Embryonic facial prominence (tissue), 1 donor: ENCODE results near the gene NPC1L1.
"Not testable (repeated sequence)": the region's sequence is repeated elsewhere in the genome, so short reads cannot be mapped to it uniquely, and the experiment has no call there.

Experiments used
- DNase-seq: peaks from one replicate; pipeline ENCODE4 v3.0.0-alpha.2; 2016; ENCODE audit errors: extremely low spot score

The NPC1L1 gene

DNA sequence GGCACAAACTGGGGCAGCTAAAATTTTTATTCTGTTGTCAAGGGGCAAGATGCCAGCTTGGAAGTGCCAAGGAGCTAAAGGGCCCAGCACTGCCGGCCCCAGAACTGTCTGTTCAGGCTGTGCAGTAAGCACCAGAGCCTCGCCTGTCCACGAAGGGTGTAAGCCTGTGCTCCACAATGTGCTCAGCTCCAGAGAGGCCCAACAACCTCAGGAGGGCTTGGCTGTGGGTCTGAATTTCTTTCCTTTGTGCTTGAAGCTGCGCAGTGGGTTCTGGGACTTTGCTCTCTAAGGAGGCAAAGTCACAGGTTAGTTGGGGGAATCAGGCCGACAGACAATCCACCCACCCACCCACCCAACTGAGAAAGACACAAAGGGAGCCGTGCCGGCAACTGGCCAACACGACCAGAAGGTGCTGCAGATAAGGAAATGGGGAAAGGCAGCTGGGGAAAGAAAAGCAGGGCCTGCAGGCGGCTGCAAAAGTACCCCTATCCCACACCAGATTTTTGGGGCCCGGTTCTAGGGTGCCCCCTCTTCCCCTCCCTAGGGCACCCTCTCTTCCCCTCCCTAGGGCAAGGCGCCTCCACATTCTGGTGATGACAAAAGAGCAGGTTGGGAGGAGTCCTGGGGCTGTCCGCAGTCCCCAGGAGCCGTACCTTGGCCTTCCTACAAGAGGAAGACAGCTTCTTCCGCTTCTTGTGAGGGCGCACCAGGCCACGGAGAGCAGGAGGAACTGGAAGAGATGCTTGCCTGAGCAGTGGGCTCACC lies 24.8 kb upstream of the NPC1L1 start:
- no peak for DNase-seq

DNA sequence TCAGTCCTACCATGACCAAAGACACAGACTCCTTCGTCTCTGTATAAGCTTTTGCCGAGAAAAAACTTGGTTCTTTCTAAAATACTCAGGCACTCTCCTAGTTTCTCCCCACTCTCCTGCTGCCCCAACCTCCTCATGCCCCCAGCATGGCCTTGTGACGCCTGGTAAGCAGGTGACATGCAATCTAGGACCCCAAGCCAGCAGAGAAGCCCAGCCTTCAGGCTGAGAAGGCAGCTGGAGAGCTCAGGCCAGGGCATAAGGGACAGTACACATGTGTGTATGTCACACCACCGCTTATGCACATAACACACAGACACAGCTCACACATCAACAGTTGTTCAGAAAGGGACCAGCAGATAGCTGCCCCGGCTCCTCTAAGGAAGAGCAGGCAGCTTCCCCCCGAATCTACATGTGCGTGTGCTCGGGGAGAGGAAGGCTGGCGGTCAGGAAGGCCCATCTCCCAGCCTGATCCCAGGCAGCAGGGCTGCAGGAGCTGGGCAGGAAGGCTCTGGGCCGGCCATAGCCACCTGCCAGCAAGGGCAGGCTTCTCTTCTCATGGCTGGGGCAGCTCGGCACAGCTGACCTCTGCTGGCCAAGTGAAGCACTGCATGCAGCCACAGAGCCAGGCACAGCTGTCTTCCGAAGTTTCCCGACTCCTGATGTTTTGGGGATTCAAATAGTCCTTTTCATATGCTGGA lies 24.1 kb upstream of the NPC1L1 start:
- no peak for DNase-seq

DNA sequence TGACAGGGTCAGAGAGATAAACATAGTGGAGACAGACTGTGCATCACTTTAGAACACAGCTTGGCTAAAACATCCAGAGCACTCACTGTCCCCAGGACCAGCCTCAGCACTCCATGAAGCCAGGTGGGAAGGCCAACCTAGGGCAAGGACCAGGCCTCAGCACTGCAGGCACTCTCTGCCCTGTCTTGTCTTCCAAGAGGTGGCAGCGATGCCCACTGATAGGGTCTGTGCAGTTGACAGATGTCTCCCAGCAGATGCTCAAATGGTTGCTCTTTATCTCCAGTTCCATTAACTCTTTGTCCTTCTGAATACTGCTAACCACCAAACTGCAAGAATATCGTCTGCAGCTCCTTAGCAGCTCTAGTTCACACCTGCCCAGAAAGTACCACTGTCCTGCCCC lies 23.5 kb upstream of the NPC1L1 start:
- no peak for DNase-seq

DNA sequence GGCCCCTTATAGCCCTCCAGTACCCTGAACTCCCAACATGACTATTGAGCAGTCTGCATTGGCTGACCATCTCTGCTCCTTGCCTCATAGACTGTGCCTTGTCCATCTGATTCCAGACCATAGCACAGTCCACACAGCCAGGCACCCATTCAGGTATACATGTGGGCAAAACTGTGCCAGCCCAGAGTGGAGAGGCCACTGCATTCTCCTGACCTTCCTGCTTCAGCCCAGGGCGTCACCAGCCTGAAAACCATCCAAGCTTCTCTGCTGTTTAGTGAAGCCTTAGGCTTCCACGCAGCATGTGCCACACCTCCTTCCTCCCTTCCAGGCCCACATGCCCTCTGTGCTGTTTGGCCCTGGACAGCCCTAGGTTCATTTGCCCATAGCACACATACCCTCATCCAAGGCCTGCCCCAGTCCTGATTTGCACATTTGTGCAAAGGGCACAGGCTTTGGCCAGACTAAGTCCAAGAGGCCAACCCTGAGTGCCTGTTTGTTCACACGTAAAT lies 22.1 kb upstream of the NPC1L1 start:
- no peak for DNase-seq

DNA sequence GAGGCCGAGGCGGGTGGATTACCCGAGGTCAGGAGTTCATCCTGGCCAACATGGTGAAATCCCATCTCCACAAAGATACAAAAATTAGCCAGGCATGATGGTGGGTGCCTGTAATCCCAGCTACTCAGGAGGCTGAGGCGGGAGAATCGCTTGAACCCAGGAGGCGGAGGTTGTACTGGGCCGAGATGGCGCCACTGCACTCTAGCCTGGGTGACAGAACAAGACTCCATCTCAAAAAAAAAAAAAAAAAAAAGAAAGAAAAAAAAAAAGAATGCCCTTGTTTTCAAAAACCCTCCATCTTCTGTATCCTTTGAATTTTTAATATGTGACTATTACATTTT lies 21.5 kb upstream of the NPC1L1 start:
- not testable (repeated sequence) for DNase-seq

DNA sequence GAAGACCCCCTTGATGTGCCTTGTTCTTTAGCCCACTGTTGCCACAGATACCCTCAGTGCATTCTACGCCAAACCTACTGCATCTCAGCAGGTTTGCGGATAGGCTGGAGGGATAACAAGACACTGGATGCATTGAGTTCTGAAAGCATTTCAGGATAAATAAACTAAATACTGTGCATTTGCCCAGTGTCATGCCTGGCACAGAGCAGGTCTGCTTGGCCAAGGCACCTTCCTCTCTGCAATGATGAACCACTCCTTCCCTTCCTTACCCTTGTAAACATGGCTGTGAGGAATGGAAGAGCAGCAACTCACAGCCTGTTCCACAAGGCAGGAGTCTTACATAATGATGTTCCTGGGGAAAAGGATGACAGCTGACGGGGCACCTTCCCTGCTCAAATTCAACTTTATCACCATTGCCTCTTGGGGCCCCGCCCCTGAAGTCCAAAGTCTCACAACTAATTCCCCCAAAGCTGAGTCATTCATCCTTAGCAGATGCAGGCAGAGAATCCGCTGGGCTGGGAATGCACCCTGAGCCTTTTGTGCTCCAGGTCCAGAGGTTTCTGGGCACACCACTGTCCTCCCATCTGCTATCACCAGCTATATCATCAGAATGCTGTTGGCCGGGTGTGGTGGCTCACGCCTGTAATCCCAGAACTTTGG lies 21.0 kb upstream of the NPC1L1 start:
- no peak for DNase-seq

DNA sequence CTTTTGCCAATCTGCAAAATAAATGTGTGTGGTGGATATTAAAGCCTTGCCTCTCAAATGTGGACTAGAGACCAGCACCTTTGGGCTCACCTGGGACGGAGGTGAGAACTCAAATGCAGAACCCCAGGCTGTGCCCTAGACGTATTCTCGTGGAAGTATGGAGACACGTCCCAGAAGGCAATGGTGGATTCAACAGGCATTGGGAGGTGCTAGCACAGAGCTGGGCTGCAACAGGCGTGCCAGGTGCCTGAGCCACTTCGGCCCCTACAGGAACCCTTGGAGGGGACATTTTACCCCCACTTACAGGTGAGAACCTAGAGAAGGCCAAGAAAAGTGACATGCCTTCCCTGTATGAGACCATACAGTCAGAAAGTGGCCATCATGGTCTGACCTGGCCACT lies 20.4 kb upstream of the NPC1L1 start:
- no peak for DNase-seq

DNA sequence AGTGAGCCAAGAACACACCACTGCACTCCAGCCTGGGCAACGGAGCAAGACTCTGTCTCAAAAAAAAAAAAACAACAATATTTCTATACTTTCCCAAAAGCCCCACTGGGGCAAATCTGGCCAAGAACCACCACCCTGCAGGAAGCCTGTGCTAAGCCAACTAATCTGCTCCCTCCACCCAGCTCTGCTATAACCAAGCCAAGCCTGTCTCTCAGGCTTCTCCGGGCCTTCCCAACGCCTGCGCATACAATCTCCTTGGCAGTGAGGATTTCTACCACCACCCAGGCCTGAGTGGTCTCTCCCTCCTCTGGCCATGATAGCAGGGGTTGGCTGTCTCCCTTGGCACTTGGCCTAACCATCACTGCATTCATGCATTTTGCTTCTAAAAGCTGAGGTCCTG lies 18.4 kb upstream of the NPC1L1 start:
- no peak for DNase-seq

DNA sequence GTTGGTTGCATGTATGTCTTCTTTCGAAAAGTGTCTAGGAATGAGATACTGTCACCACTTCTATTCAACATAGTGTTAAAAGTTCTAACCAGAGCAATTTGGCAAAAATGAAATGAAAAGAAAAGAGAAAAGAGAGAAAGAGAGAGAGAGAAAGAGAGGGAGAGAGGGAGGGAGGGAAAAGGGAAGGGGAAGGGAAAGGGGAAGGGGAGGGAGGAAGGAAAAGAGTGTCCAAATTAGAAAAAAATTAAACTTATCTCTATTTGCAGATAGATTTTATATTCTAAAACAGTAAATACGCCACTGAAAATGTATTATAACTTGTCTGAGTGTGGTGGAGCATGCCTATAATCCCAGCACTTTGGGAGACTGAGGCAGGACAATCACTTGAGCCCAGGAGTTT lies 16.4 kb upstream of the NPC1L1 start:
- DNase-seq = no peak

DNA sequence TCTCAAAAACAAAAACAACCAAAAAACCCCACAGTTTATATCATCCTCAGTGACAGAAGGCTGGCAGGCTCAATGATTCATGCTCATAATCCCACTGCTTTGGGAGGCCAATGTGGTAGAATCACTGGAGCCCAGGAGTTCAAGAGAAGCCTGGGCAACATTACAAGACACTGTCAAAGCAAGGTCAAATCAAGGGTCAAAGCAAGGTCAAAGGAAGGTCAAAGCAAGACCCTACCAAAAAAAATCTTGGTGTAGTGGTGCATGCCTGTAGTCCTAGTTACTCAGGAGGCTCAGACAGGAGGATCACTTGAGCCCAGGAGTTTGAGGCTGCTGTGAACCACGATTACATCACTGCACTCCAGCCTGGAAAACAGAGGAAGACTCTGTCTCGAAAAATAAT lies 14.2 kb upstream of the NPC1L1 start:
- DNase-seq = no peak

DNA sequence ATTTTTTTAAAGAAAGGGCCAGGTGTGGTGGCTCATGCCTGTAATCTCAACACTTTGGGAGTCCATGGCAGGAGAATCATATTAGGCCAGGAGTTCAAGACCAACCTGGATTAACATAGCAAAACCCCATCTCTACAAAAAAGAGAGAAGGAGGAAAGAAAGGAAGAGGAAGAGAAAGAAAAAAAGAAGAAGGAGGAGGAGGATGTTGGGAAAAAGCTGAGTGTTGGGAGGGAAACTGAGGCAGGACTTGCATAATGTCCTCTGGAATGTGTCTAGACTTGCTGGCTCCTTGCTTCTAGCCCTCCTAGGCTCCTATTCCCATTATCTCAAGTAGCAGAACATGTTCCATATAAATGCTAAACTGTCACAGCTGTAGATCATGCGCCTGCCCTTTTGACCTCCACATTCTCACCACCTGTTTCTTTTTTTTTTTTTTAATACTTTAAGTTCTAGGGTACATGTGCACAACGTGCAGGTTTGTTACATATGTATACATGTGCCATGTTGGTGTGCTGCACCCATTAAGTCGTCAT lies 11.4 kb upstream of the NPC1L1 start:
- DNase-seq = not testable (repeated sequence)

DNA sequence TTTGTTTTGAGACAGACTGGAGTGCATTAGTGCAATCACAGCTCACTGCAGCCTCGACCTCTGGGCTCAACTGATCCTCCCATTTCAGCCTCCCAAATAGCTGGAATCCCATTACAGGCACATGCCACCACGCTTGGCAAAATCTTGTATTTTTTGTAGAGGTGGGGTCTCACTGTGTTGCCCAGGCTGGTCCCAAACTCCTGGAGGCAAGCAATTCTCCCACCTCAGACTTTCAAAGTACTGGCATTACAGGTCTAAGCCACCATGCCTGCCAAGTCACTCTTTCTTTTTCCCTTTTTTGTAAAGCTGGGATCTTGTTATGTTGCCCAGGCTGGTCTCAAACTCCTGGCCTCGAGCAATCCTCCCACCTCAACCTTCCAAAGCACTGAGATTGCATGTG lies 8.3 kb upstream of the NPC1L1 start:
- no peak for DNase-seq

DNA sequence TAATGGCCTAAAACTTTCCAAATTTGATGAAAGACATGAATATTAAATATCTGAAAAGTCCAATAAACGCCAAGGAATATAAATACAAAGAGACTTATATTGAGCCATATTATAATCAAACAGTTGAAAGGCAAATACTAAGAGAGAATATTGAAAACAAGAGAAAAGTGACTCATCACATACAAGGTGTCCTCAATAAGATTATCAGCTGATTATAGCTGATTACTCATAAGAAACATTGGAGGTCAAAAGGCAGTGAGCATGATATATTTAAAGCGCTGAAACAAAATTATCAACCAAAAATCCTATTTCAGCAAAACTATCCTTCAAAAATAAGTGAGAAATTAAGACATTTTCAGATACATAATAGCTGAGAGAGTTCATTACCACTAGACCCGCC lies 7.8 kb upstream of the NPC1L1 start:
- no peak for DNase-seq

DNA sequence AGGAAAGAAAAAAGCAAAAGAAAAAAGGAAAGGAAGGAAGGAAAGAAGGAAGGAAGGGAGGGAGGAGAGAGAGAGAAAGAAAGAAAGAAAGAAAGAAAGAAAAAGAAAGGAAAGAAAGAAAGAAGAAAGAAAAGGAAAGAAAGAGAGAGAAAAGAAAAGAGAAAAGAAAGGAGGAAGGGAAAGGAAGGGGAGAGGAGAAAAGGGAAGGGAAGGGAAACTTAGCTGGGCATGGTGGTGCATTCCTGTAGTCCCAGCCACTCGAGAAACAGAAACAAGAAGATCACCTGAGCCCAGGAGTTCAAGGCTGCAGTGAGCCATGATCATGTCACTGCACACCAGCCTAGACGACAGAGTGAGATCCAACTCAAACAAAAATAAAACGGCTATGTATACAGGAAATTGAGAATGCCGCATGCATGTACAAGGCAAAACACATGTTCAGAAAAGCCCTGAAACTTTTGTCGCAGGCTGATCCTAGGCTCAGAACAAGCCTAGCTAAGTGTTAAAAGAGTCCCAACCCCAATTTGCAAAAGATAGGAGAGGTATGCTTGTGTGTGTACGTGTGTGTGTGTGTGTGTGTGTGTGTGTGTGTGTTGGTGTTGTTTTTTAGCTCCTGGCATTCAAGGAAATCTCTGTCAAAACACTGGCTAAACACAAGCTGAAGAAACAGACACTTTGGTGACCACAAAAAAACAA lies 6.6 kb upstream of the NPC1L1 start:
- no peak for DNase-seq

DNA sequence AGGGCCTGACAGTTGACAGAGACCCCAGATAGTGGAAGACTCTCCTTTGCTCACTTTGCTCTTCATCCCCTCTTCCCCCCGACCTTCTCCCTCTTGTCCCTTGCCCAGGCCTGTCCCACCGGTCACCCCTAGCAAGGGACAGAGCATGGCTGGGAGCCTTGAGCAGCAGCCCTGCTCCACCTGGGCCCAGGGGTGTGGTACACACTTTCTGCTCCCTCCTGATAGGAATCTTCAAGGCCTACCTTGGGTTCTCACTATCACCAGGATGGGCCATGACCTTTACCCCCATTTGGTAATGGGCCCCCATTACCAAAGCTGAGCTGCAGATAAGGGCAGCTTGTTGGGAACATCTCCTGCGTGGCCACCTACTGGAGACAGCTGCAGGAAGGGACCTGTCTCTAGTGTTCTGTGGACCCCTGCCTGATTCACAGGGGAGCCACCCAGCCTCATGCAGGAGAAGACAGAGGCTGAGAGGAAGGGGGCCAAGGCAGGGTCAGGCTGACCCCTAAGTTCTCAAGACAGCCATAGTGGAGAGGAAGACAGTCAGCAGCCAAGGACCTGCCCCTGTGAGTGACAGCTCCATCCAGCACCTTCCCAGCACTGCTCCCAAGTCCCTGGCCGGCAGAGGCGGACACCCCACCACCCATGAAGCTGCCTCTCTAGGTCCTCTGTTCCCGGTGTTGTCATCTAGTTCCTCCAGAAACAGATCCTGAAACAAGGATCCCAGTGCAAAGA lies 913 bp upstream of the NPC1L1 start:
- no peak for DNase-seq

DNA sequence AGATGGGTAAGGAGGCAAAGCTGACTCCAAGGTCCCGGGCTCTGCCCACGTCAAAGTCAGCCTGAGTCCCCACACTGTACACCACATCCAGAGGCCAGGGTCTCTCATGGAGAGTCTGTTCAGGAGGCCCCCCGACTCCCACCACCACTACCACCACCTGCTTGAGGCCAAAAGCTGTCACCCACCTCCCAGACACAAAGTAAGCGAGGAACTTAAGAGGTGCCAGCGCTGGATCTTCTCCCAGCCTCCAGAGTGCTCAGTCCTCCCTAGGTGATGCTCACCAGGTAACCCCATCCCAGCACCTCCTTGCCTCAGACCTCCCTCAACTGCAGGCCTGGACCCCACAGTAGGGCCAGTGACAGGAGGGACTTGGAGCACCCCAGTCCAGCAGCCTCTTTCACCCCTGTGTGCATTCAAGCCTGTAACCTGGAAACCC lies 520 bp downstream of the NPC1L1 start:
- DNase-seq = no peak

DNA sequence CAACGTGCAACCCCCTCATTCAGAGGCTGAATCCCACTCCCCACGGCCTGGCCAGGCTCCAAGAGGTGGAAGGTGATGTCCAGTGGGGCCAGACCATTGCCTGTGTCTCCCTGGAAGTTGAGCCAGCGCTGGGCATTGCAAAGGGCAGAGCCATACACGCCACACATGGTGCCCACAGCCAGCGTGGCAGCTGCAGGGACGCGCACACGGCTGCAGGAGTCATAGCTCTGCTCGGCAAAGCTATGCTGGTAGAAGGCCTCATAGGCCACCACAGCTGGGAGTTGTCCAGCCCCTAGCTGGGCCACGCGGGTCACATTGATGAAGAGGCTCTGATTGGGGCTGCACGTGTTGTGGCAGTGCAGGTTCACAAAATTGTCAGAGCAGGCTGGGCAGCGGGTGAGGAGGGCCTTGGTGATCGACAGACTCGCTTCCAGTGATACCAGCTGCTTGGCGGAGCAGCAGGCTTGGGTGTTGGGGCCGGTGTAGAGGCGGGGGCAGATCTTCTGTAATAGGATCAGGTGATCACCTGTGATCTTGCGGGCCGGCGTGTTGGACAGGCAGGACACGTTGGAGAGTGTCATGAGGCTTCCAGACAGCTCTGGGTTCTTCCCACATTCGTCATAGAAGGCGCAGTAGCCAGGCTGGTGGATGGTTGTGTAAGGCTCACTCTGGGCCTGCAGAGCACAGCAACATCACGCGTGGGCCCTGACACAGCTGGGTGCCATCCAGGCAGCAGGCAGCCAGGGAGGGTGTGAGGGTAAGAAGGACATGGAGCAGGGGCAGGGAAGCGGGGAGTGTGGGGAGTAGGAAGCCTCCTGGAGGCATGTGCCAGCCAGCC lies 1.2 kb downstream of the NPC1L1 start:
- DNase-seq = no peak

DNA sequence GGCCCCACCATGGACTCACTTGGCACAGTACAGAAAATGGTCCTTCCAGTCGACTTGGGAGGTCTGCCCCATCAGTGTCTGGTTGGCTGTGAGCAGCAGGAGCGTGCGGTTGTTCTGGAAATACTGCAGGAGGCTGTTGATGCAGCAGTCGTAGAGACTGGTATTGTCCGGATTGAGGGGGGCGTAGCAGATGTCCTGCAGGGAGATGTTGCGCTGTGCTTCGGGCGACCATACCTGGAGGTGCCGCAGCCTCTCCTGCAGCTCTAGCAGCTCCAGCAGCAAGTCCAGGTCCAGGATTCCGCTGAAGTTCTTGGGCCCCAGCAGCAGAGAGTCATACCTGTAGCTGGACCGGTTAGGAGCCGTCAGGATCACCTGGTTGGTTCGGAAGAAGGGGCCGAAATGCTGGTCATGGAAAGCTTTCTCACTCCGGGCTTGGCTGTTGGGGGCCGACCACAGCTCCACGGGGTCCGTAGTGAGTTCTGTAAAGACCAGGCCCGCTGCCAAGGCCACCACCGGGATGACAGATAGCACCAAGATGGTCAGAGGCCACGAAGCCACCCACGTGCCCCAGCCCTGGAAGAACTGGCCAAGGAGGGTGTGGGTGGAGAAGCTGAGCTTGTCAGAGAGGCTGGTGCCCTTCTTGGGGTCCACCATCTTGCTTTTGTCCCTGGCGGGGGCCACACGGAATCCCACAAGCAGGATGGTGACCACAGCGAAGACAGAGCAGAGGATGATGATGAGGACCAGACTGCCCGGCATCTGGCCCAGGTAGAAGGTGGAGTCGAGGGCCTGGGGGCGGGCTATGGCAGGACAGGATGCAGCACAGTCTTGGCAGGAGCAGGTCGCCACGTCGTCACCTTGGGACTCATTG lies 2.1 kb downstream of the NPC1L1 start:
- DNase-seq = no peak

DNA sequence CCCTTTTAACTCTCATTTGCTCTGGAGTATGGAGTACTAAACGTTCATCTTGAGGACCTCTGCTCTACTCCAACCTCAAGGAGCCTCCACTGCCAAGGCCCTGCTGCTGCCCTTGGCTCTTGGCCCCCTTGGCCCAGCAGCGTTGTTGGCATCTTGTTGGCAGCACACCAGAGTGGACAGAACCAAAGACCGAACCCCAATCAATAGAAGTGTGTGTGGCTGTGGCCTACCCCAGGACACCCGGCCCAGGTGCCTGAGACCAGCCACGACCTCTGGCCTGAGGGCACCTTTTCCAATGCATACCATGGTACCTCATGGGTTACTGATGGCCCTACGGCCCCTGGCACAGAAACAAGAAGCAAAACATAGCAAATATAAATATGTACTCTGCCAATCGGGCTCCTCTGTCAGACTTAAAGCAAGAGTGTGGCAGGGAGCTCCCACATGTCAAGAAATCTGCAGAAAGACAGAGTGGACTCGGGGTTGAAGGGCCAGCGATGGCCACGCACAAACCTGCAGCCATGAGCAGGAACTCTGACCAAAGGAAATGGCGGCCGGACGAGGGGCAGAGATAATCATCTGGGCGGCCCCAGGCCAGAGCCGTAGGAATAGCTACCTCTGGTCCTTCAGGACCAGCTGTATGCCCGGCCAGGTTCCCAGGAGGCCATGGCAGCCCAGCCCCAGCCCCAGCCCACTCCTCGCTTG lies 2.9 kb downstream of the NPC1L1 start:
- DNase-seq = no peak
